ENCODE data around the gene FAM136A. TPM values are rescaled to one million over a fixed set of nuclear protein-coding genes. Genes with fewer than 3 reads are reported as not detected.

FAM136A gene
- total RNA-seq (2022; extraction: Qiagen RNA extraction; ENCODE audit: low read depth), result 89.9 to 106 TPM (median 99.5 TPM) in 5 replicates

GRCh38 chr2:70301344-70302194 lies at the start of gene FAM136A:
TSS of gene FAM136A (minus strand) at chr2:70302067. CDS start at chr2:70302011, 56 bp downstream.

DNA sequence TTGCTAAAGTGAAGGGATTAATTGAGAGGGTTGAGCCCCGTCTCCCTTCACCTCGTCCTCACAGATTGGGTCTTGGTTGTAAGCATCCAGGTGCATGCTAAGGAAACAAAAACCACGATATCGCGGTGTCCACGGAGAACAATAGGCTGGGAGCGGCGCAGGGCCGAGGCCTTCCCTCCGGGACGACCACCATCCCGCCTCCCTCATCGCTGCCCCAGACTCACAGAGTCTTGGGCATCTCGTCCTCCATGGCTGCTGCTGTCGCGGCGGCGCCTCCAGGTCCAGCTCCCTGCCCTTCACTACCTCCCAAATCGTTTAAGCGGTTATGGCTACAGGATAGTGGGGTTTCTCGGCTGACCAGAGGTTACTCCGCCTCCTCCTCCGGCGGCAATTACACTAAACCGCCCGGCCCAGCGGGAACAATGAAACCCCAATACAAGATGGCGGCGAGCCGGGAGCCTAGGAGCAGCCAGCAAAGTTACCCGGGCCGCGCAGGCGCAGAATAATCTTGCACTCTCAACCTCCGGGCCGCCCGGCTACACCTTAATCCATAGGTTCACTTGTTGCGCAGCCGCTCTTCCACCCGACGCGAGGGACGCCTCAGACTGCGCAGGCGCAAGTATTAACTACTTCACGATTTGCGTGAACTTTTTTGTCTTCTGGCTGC lies 53.6 kb downstream of the FAM136A start, which contains the start of gene TIA1:
Gene TIA1, minus strand, starts transcription at position 448 of the 667 bp plus-strand sequence. Its CDS starts 198 bp downstream, at position 250.

Other genes with a start within 250 kb of the FAM136A start
- 371 to 437 TPM (median 419 TPM) in 5 replicates for gene PCBP1, start 214.6 kb downstream of the FAM136A start, total RNA-seq (2022; extraction: Qiagen RNA extraction; ENCODE audit: low read depth)
- 6.5 to 9.9 TPM (median 8.1 TPM) in 5 replicates for gene C2orf42, start 111.0 kb downstream of the FAM136A start, total RNA-seq (2022; extraction: Qiagen RNA extraction; ENCODE audit: low read depth)
- 46.1 to 54.8 TPM (median 48.1 TPM) in 5 replicates for gene TIA1, start 53.4 kb downstream of the FAM136A start, total RNA-seq (2022; extraction: Qiagen RNA extraction; ENCODE audit: low read depth)
- gene PCYOX1, start 43.9 kb downstream of the FAM136A start, total RNA-seq (2022; extraction: Qiagen RNA extraction; ENCODE audit: low read depth), result 27.6 to 45.0 TPM (median 42.2 TPM) in 5 replicates
- 329 to 514 TPM (median 362 TPM) in 5 replicates for gene SNRPG, start 8.3 kb downstream of the FAM136A start, total RNA-seq (2022; extraction: Qiagen RNA extraction; ENCODE audit: low read depth)